H7 (cell line): ENCODE results near the gene HSPA5. TPM values are rescaled to one million over a fixed set of nuclear protein-coding genes. Genes with fewer than 3 reads are reported as not detected.
"Not testable (repeated sequence)": the region's sequence is repeated elsewhere in the genome, so short reads cannot be mapped to it uniquely, and the experiment has no call there.

Experiments used
- DNase-seq: peaks from one replicate; pipeline ENCODE4 v3.0.0; 2012
- H3K27me3 ChIP-seq: 2 replicates; pipeline ENCODE4 v1.6.0; 2011; ENCODE audit warnings: mild to moderate bottlenecking, low read length; ENCODE audit not compliant: control insufficient read depth, insufficient read depth
- H3K36me3 ChIP-seq: replicated peaks from 2 replicates; pipeline ENCODE4 v1.5.1; 2011; ENCODE audit warnings: low read length; ENCODE audit not compliant: control insufficient read depth, insufficient read depth
- H3K4me3 ChIP-seq: 2 replicates; pipeline ENCODE4 v1.5.1; 2011; ENCODE audit warnings: low read depth, mild to moderate bottlenecking, control low read depth, low read length, moderate library complexity; ENCODE audit not compliant: insufficient read depth
- total RNA-seq: library from RNA; depleted of rRNA; stranded (reverse); fragments of >200 nt; shearing (Covaris generic); gene quantifications from 2 replicates; pipeline ENCODE4 v1.2.3, GENCODE V29; 2014

Gene HSPA5
- total RNA-seq, 1 experiment from 2014 or later: 47.6 TPM

- no peak overlapping the region for H3K4me3 ChIP-seq
- no peaks in the 10 kb centered on the region for H3K27me3 ChIP-seq
- DNase-seq: no peak
- H3K36me3 ChIP-seq: peaks cover 29% of the 10 kb centered on the region
These were observed 5.2 kb downstream of the HSPA5 start for GRCh38 chr9:125235804-125236519.

GRCh38 chr9:125234099-125234498, 7.0 kb downstream of the HSPA5 start:
- not testable (repeated sequence) for DNase-seq, H3K27me3 ChIP-seq, H3K4me3 ChIP-seq
- H3K36me3 ChIP-seq: peaks cover 23% of the 10 kb centered on the region

- H3K4me3 ChIP-seq: no peak overlapping the region
- H3K27me3 ChIP-seq: no peaks in the 10 kb centered on the region
- no peak for DNase-seq
- peaks cover 19% of the 10 kb centered on the region for H3K36me3 ChIP-seq
These were observed 7.5 kb downstream of the HSPA5 start for GRCh38 chr9:125233678-125234077.

- no peaks in the 10 kb centered on the region for H3K27me3 ChIP-seq
- no peak overlapping the region for H3K4me3 ChIP-seq
- H3K36me3 ChIP-seq: peaks cover 3% of the 10 kb centered on the region
- no peak for DNase-seq
These were observed 13.4 kb downstream of the HSPA5 start for GRCh38 chr9:125227761-125228160.

GRCh38 chr9:125224858-125225257, 16.3 kb downstream of the HSPA5 start:
- not testable (repeated sequence) for H3K4me3 ChIP-seq, H3K27me3 ChIP-seq, DNase-seq, H3K36me3 ChIP-seq

GRCh38 chr9:125218621-125219020, 22.5 kb downstream of the HSPA5 start:
- peaks cover 4% of the 10 kb centered on the region for H3K36me3 ChIP-seq
- H3K4me3 ChIP-seq: no peak overlapping the region
- DNase-seq: no peak
- no peaks in the 10 kb centered on the region for H3K27me3 ChIP-seq

- no peaks in the 10 kb centered on the region for H3K27me3 ChIP-seq
- DNase-seq: no peak
- peaks cover 6% of the 10 kb centered on the region for H3K36me3 ChIP-seq
- no peak overlapping the region for H3K4me3 ChIP-seq
These were observed 27.0 kb downstream of the HSPA5 start for GRCh38 chr9:125214186-125214585.

- Histone ChIP-seq H3K27me3 (no peaks in the 10 kb centered on the region), H3K4me3 (no peak overlapping the region), H3K36me3 (peaks cover 4% of the 10 kb centered on the region)
- DNase-seq: no peak
These were observed 36.7 kb downstream of the HSPA5 start for GRCh38 chr9:125204477-125204876.

- H3K4me3 ChIP-seq: no peak overlapping the region
- H3K27me3 ChIP-seq: no peaks in the 10 kb centered on the region
- no peak for DNase-seq
- H3K36me3 ChIP-seq: peaks cover 3% of the 10 kb centered on the region
These were observed 38.1 kb downstream of the HSPA5 start for GRCh38 chr9:125202846-125203618.

- Histone ChIP-seq H3K27me3 (no peaks in the 10 kb centered on the region), H3K36me3 (no peaks in the 10 kb centered on the region; the same call in none of the 2 replicates), H3K4me3 (peak within 1 kb of the TSS; percentile 89)
- peak; percentile 99 for DNase-seq
These were observed 40.7 kb downstream of the HSPA5 start, which contains the start of gene RABEPK for GRCh38 chr9:125200216-125201047. Gene RABEPK (plus strand): TSS chr9:125200542. CDS start chr9:125203014, 2,472 bp downstream.

- not testable (repeated sequence) for H3K4me3 ChIP-seq, H3K27me3 ChIP-seq, DNase-seq, H3K36me3 ChIP-seq
These were observed 45.6 kb downstream of the HSPA5 start for GRCh38 chr9:125195591-125195990.

GRCh38 chr9:125194466-125194865, 46.7 kb downstream of the HSPA5 start:
- H3K36me3 ChIP-seq, H3K4me3 ChIP-seq, H3K27me3 ChIP-seq, DNase-seq: not testable (repeated sequence)

GRCh38 chr9:125190361-125190801, 50.8 kb downstream of the HSPA5 start:
- Histone ChIP-seq H3K4me3 (peak overlapping the region; percentile 97), H3K36me3 (no peaks in the 10 kb centered on the region), H3K27me3 (no peaks in the 10 kb centered on the region)
- no peak for DNase-seq
